ENCODE data around the gene NOL4.

NOL4 gene

DNA sequence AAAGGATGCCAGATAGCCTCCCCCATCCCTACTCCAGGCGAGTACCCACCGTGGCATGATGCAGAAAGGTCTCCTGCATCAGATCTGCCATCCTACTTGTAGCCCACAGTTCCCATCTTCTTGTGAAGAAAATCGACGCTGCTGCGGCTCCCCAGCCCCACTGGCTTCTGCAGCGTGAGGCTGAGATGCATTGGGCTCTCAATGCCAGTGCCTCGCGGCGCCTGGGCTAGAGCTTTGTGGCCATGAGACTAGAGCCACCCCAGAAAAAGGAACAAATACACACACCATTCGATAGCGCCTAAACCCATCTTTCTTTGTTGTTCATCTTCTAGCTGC, 2.8 kb downstream of the NOL4 start:
- peak overlapping the region; percentile 99 for H3K4me2 ChIP-seq (ENCODE audit: low read length)
- no peak overlapping the region for H3K18ac ChIP-seq (ENCODE audit: low read length)
- no peak overlapping the region for H4K12ac ChIP-seq (ENCODE audit: low read depth, low read length)
- no peak overlapping the region for H2BK120ac ChIP-seq (ENCODE audit: insufficient read depth, low read length, poor library complexity)
- no peak overlapping the region for H2BK12ac ChIP-seq (ENCODE audit: low read length)
- no peak overlapping the region for H2AK5ac ChIP-seq (ENCODE audit: low read length)
- H3K27ac ChIP-seq (ENCODE audit: low read depth, low read length), result no peak overlapping the region
- no peaks in the 10 kb centered on the region for H3K79me2 ChIP-seq (ENCODE audit: control insufficient read depth, insufficient read depth, low read length, poor library complexity)
- peaks cover 2% of the 10 kb centered on the region for H3K9me3 ChIP-seq (ENCODE audit: insufficient read depth, low read depth, low read length)
- no peaks in the 10 kb centered on the region for H3K36me3 ChIP-seq (ENCODE audit: control insufficient read depth in 1 of 2, insufficient read depth in 2 of 2, low read length in 2 of 2)
- no peak overlapping the region for H3K14ac ChIP-seq (ENCODE audit: low read length)
- H2BK5ac ChIP-seq (ENCODE audit: low read depth, low read length, poor library complexity), result no peak overlapping the region
- H3K27me3 ChIP-seq (ENCODE audit: insufficient read depth, low read length), result peaks cover 19% of the 10 kb centered on the region
- no peak overlapping the region for H3K9ac ChIP-seq (ENCODE audit: low read length)
- H4K91ac ChIP-seq (ENCODE audit: low read depth, low read length), result no peak overlapping the region
- H2AFZ ChIP-seq (ENCODE audit: insufficient read depth, low read length, poor library complexity), result no peak overlapping the region
- H3K4me1 ChIP-seq (ENCODE audit: control insufficient read depth in 1 of 2, insufficient read depth in 2 of 2, low read length in 2 of 2), result peaks cover 12 to 15% of the 10 kb centered on the region in 2 experiments
- H3K79me1 ChIP-seq (ENCODE audit: low read length), result peaks cover 2% of the 10 kb centered on the region
- no peak overlapping the region for H3K4ac ChIP-seq (ENCODE audit: low read depth, low read length)
- peak overlapping the region; percentile 5 for H3K4me3 ChIP-seq (ENCODE audit: low read depth, low read length)
- no peak for DNase-seq
- H4K8ac ChIP-seq (ENCODE audit: low read depth, low read length), result no peak overlapping the region
- no CpG with 5 or more reads among the region's 11 CpGs for WGBS (ENCODE audit: extremely low coverage, insufficient coverage, insufficient read length)
- no peak overlapping the region for H3K23ac ChIP-seq (ENCODE audit: low read length)

DNA sequence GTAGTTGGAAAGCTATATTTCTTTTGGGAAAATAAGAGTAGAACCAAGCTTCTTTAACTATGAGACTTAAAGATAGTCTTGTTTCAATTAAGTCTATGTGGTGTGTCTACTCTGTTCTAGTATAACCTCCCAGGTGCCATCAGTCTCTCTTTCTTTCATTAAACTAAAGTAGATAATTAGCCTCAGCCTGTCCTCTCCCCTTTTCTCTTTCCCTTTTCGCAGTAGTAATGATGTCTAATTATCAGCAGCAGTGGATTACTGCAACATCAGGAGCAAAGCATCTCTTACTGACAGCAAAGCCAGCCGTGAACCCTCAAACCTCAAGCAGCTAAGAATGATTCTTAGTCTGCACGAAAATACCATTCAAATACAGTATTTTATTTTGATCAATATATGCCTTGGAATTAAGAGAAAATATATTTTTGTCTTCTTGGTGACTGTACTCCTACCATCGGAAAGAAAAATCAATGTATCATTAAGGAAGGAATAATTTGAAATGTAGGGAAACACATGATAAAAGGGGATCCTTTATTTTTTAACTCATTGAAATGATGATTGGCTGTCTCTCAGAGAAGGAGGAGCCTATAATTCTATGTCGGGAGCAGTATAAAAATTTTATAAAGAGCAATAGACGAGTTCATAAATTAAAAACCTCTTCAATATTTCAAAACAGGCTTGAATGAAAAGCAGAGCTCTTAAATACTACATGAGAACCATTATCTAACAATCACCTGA, 4.5 kb downstream of the NOL4 start:
- H2AK5ac ChIP-seq (ENCODE audit: low read length), result no peak overlapping the region
- peaks cover 2% of the 10 kb centered on the region for H3K9me3 ChIP-seq (ENCODE audit: insufficient read depth, low read depth, low read length)
- no peak overlapping the region for H3K18ac ChIP-seq (ENCODE audit: low read length)
- no CpG with 5 or more reads among the region's 6 CpGs for WGBS (ENCODE audit: extremely low coverage, insufficient coverage, insufficient read length)
- peaks cover 19% of the 10 kb centered on the region for H3K27me3 ChIP-seq (ENCODE audit: insufficient read depth, low read length)
- no peak overlapping the region for H4K8ac ChIP-seq (ENCODE audit: low read depth, low read length)
- H2BK120ac ChIP-seq (ENCODE audit: insufficient read depth, low read length, poor library complexity), result no peak overlapping the region
- no peak overlapping the region for H3K23ac ChIP-seq (ENCODE audit: low read length)
- H3K27ac ChIP-seq (ENCODE audit: low read depth, low read length), result no peak overlapping the region
- peaks cover 2% of the 10 kb centered on the region for H3K79me1 ChIP-seq (ENCODE audit: low read length)
- H3K9ac ChIP-seq (ENCODE audit: low read length), result no peak overlapping the region
- H2AFZ ChIP-seq (ENCODE audit: insufficient read depth, low read length, poor library complexity), result no peak overlapping the region
- no peaks in the 10 kb centered on the region for H3K36me3 ChIP-seq (ENCODE audit: control insufficient read depth in 1 of 2, insufficient read depth in 2 of 2, low read length in 2 of 2)
- DNase-seq, result no peak
- no peak overlapping the region for H3K14ac ChIP-seq (ENCODE audit: low read length)
- no peak overlapping the region for H3K4ac ChIP-seq (ENCODE audit: low read depth, low read length)
- H2BK12ac ChIP-seq (ENCODE audit: low read length), result no peak overlapping the region
- H4K91ac ChIP-seq (ENCODE audit: low read depth, low read length), result no peak overlapping the region
- H3K4me2 ChIP-seq (ENCODE audit: low read length), result no peak overlapping the region
- H3K79me2 ChIP-seq (ENCODE audit: control insufficient read depth, insufficient read depth, low read length, poor library complexity), result no peaks in the 10 kb centered on the region
- no peak overlapping the region for H4K12ac ChIP-seq (ENCODE audit: low read depth, low read length)
- peaks cover 12 to 15% of the 10 kb centered on the region in 2 experiments for H3K4me1 ChIP-seq (ENCODE audit: control insufficient read depth in 1 of 2, insufficient read depth in 2 of 2, low read length in 2 of 2)
- H2BK5ac ChIP-seq (ENCODE audit: low read depth, low read length, poor library complexity), result no peak overlapping the region
- no peak overlapping the region for H3K4me3 ChIP-seq (ENCODE audit: low read depth, low read length)

DNA sequence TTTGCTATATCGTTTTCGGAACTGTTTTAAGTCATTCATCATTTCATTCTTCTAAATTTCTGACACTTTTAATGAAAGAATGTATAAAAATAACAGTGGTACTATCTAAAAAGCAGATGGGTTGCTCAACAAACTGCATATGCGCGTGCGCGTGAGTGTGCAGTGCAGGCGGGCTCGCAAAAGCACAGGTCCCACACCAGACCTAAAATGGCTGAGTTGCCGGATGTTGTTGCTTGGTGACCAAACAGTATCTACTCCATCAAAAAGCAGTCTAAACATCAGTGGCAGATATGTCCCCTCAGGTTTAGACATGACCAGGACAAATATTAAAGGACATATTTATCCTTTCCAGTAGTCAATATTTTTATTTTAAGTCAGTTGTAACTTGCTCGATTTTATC, 5.1 kb downstream of the NOL4 start:
- H3K36me3 ChIP-seq (ENCODE audit: control insufficient read depth in 1 of 2, insufficient read depth in 2 of 2, low read length in 2 of 2), result no peaks in the 10 kb centered on the region
- H3K4me2 ChIP-seq (ENCODE audit: low read length), result no peak overlapping the region
- no peak overlapping the region for H2BK5ac ChIP-seq (ENCODE audit: low read depth, low read length, poor library complexity)
- DNase-seq, result no peak
- H2BK120ac ChIP-seq (ENCODE audit: insufficient read depth, low read length, poor library complexity), result no peak overlapping the region
- no peak overlapping the region for H3K4ac ChIP-seq (ENCODE audit: low read depth, low read length)
- H3K9ac ChIP-seq (ENCODE audit: low read length), result no peak overlapping the region
- H3K14ac ChIP-seq (ENCODE audit: low read length), result no peak overlapping the region
- no peak overlapping the region for H2AFZ ChIP-seq (ENCODE audit: insufficient read depth, low read length, poor library complexity)
- H3K27me3 ChIP-seq (ENCODE audit: insufficient read depth, low read length), result peaks cover 19% of the 10 kb centered on the region
- WGBS (ENCODE audit: extremely low coverage, insufficient coverage, insufficient read length), result no CpG with 5 or more reads among the region's 10 CpGs
- no peak overlapping the region for H4K91ac ChIP-seq (ENCODE audit: low read depth, low read length)
- peaks cover 12 to 15% of the 10 kb centered on the region in 2 experiments for H3K4me1 ChIP-seq (ENCODE audit: control insufficient read depth in 1 of 2, insufficient read depth in 2 of 2, low read length in 2 of 2)
- no peak overlapping the region for H3K27ac ChIP-seq (ENCODE audit: low read depth, low read length)
- H4K8ac ChIP-seq (ENCODE audit: low read depth, low read length), result no peak overlapping the region
- no peak overlapping the region for H3K23ac ChIP-seq (ENCODE audit: low read length)
- peaks cover 2% of the 10 kb centered on the region for H3K79me1 ChIP-seq (ENCODE audit: low read length)
- H3K18ac ChIP-seq (ENCODE audit: low read length), result no peak overlapping the region
- no peak overlapping the region for H3K4me3 ChIP-seq (ENCODE audit: low read depth, low read length)
- peaks cover 2% of the 10 kb centered on the region for H3K9me3 ChIP-seq (ENCODE audit: insufficient read depth, low read depth, low read length)
- no peak overlapping the region for H4K12ac ChIP-seq (ENCODE audit: low read depth, low read length)
- H2BK12ac ChIP-seq (ENCODE audit: low read length), result no peak overlapping the region
- H2AK5ac ChIP-seq (ENCODE audit: low read length), result no peak overlapping the region
- H3K79me2 ChIP-seq (ENCODE audit: control insufficient read depth, insufficient read depth, low read length, poor library complexity), result no peaks in the 10 kb centered on the region

DNA sequence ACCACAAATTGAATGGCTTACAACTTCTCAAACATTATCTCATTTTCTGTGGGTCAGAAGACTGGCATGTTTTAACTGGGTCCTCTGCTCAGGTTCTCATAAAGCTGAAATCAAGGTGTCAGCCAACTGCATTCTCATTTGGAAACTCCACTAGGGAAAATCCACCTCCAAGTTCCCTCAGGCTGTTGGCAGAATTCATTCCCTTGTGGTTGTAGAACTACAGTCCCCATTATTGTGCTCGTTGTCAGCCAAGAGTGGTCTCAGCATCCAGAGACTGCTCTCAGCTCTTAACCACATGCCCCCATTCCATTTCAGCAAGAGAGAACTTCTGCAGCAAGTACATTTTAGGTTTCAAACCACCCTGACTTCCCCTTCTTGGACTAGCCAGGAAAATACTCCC, 12.2 kb downstream of the NOL4 start:
- no peak overlapping the region for H3K18ac ChIP-seq (ENCODE audit: low read length)
- no peak overlapping the region for H3K4ac ChIP-seq (ENCODE audit: low read depth, low read length)
- H2BK12ac ChIP-seq (ENCODE audit: low read length), result no peak overlapping the region
- no peak overlapping the region for H2BK5ac ChIP-seq (ENCODE audit: low read depth, low read length, poor library complexity)
- no CpG with 5 or more reads among the region's 1 CpG for WGBS (ENCODE audit: extremely low coverage, insufficient coverage, insufficient read length)
- no peak overlapping the region for H3K27ac ChIP-seq (ENCODE audit: low read depth, low read length)
- no peak overlapping the region for H3K4me2 ChIP-seq (ENCODE audit: low read length)
- no peaks in the 10 kb centered on the region for H3K36me3 ChIP-seq (ENCODE audit: control insufficient read depth in 1 of 2, insufficient read depth in 2 of 2, low read length in 2 of 2)
- no peaks in the 10 kb centered on the region for H3K79me1 ChIP-seq (ENCODE audit: low read length)
- no peaks in the 10 kb centered on the region for H3K27me3 ChIP-seq (ENCODE audit: insufficient read depth, low read length)
- no peak overlapping the region for H4K91ac ChIP-seq (ENCODE audit: low read depth, low read length)
- no peak overlapping the region for H3K9ac ChIP-seq (ENCODE audit: low read length)
- no peak overlapping the region for H2BK120ac ChIP-seq (ENCODE audit: insufficient read depth, low read length, poor library complexity)
- no peaks in the 10 kb centered on the region for H3K4me1 ChIP-seq (ENCODE audit: control insufficient read depth in 1 of 2, insufficient read depth in 2 of 2, low read length in 2 of 2)
- no peak overlapping the region for H3K14ac ChIP-seq (ENCODE audit: low read length)
- no peaks in the 10 kb centered on the region for H3K9me3 ChIP-seq (ENCODE audit: insufficient read depth, low read depth, low read length)
- H4K8ac ChIP-seq (ENCODE audit: low read depth, low read length), result no peak overlapping the region
- H3K79me2 ChIP-seq (ENCODE audit: control insufficient read depth, insufficient read depth, low read length, poor library complexity), result no peaks in the 10 kb centered on the region
- H3K23ac ChIP-seq (ENCODE audit: low read length), result no peak overlapping the region
- DNase-seq, result no peak
- no peak overlapping the region for H4K12ac ChIP-seq (ENCODE audit: low read depth, low read length)
- H2AFZ ChIP-seq (ENCODE audit: insufficient read depth, low read length, poor library complexity), result no peak overlapping the region
- no peak overlapping the region for H2AK5ac ChIP-seq (ENCODE audit: low read length)
- H3K4me3 ChIP-seq (ENCODE audit: low read depth, low read length), result no peak overlapping the region
